ENCODE data around the gene CLECL1. TPM values are rescaled to one million over a fixed set of nuclear protein-coding genes. Genes with fewer than 3 reads are reported as not detected.

The CLECL1 gene
- total and polyA plus RNA-seq, 2 of the 8 experiments (the other 6 are each of a cell fraction or from before 2014, with no cell fraction given) = not detected

GRCh38 chr12:9760699-9761418, 28.0 kb upstream of the CLECL1 start, which contains the start of gene CD69:
CD69 (minus strand) TSS chr12:9760901; CDS start chr12:9760820, 81 bp downstream.
- POLR2A ChIA-PET (ENCODE audit: partially characterized antibody) = no interaction called here
- no peak for FAIRE-seq

More at GRCh38 chr12:9760699-9761418, 28.0 kb upstream of the CLECL1 start, which contains the start of gene CD69:
- no peak within 1 kb of the TSS for H3K4me2 ChIP-seq (ENCODE audit: insufficient read depth in 1 of 2, low read depth in 2 of 2, low read length in 2 of 2)
- no peak for DNase-seq (ENCODE audit: low read depth in 1 of 2, low spot score in 2 of 2)
- H3K27me3 ChIP-seq (replicated peaks in 1 of 4; ENCODE audit: control insufficient read depth in 3 of 4, extremely low read depth in 1 of 4, insufficient read depth in 3 of 4, low read length in 3 of 4) = no peaks in the 10 kb centered on the region
- CTCF ChIA-PET (ENCODE audit: partially characterized antibody) = interaction anchor here (0.9 to 3.8 kb wide), 7 partner anchors 9 to 36 kb away, joined by 3 to 21 read pairs (median 4); no protein-coding TSS in a partner anchor
- no peak within 1 kb of the TSS for H3K27ac ChIP-seq (ENCODE audit: low read depth, low read length)
- H2AFZ ChIP-seq (ENCODE audit: low read length) = no peak within 1 kb of the TSS
- no peaks in the 10 kb centered on the region for H3K36me3 ChIP-seq (ENCODE audit: control insufficient read depth in 2 of 4, insufficient read depth in 4 of 4, low read length in 3 of 4)
- H3K23ac ChIP-seq (ENCODE audit: insufficient read length) = no peak within 1 kb of the TSS
- no peak within 1 kb of the TSS for H3K4me3 ChIP-seq (ENCODE audit: extremely low read depth in 1 of 4, insufficient read depth in 2 of 4, low read depth in 3 of 4, low read length in 4 of 4)
- H3K18ac ChIP-seq (ENCODE audit: extremely low read depth, low read length) = no peak within 1 kb of the TSS
- WGBS, 2 experiments (ENCODE audit: extremely low coverage in 1 of 2, insufficient coverage in 1 of 2, insufficient read length in 1 of 2, insufficient replicate concordance in 2 of 2, low coverage in 1 of 2, low lambda C conversion rate in 2 of 2, missing lambda C conversion rate in 1 of 2) = 80% methylated on average over 6 of the region's 6 CpGs; no CpG with 5 or more reads in 1 of the 2 experiments
- no peak within 1 kb of the TSS for H3K4ac ChIP-seq (replicated peaks; ENCODE audit: insufficient read length, low read depth, low read length)
- no peak within 1 kb of the TSS for H4K91ac ChIP-seq (replicated peaks; ENCODE audit: insufficient read length, low read length)
- H4K5ac ChIP-seq (ENCODE audit: insufficient read length, low read depth, low read length) = no peak within 1 kb of the TSS
- peaks cover 0 to 4% (median 0%) of the 10 kb centered on the region in 4 experiments; a peak in 1 of 7 replicates for H3K4me1 ChIP-seq (replicated peaks in 1 of 4; ENCODE audit: control insufficient read depth in 3 of 4, insufficient read depth in 4 of 4, low read length in 3 of 4)
- H3K79me1 ChIP-seq (ENCODE audit: low read depth, low read length) = no peaks in the 10 kb centered on the region
- H4K20me1 ChIP-seq (replicated peaks in 1 of 2; ENCODE audit: control insufficient read depth in 1 of 2, insufficient read depth in 2 of 2, low read length in 2 of 2) = no peaks in the 10 kb centered on the region
- no peak within 1 kb of the TSS for H2BK15ac ChIP-seq (ENCODE audit: low read length)
- H2AK5ac ChIP-seq (ENCODE audit: low read depth, low read length) = no peak within 1 kb of the TSS
- no peak within 1 kb of the TSS for H2BK20ac ChIP-seq (ENCODE audit: low read length)
- H3K14ac ChIP-seq (ENCODE audit: insufficient read length) = no peak within 1 kb of the TSS
- H3K56ac ChIP-seq (replicated peaks; ENCODE audit: insufficient read length, low read depth, low read length) = peak within 1 kb of the TSS; percentile 47
- no peak within 1 kb of the TSS for H4K8ac ChIP-seq (ENCODE audit: extremely low read depth, insufficient read depth, low read length)
- H3K9ac ChIP-seq (replicated peaks in 1 of 4; ENCODE audit: extremely low read depth in 1 of 4, low read depth in 3 of 4, low read length in 3 of 4) = no peak within 1 kb of the TSS; a peak in 1 of 7 replicates
- H2BK12ac ChIP-seq (ENCODE audit: low read depth, low read length) = no peak within 1 kb of the TSS
- H2BK120ac ChIP-seq (replicated peaks; ENCODE audit: low read depth, low read length) = no peak within 1 kb of the TSS
- H3K9me3 ChIP-seq (ENCODE audit: insufficient read depth in 2 of 2, low read depth in 1 of 2, low read length in 1 of 2) = no peaks in the 10 kb centered on the region
- H2BK5ac ChIP-seq (ENCODE audit: low read depth, low read length) = no peak within 1 kb of the TSS
- TF ChIP-seq TAF7 (optimal IDR thresholded peaks at IDR 0.05; ENCODE audit: borderline replicate concordance, low read depth, low read length) (no peak), EZH2 (IDR thresholded peaks at IDR 0.05; ENCODE audit: low read depth, low read length, severe bottlenecking) (no peak), SIRT6 (IDR thresholded peaks at IDR 0.05; ENCODE audit: low read length) (no peak), KDM1A (IDR thresholded peaks at IDR 0.05; ENCODE audit: borderline replicate concordance, low read length) (no peak)
- H3K23me2 ChIP-seq (ENCODE audit: low read depth, low read length) = no peaks in the 10 kb centered on the region
- H3K79me2 ChIP-seq (ENCODE audit: control insufficient read depth in 1 of 2, insufficient read depth in 2 of 2, low read length in 2 of 2) = no peaks in the 10 kb centered on the region
